AG04450 (cell line): ENCODE data around the gene ZBTB4. TPM values are rescaled to one million over a fixed set of nuclear protein-coding genes. Genes with fewer than 3 reads are reported as not detected.

Experiments
- CTCF ChIA-PET: fragments of 300-600, 350-600 bp; formaldehyde crosslinking; extraction: SDS; loops from one replicate; lab custom pipeline; 2022; ENCODE audit warnings: antibody characterized with exemption, inconsistent platforms; lab: Charles Lee
- POLR2A ChIA-PET: fragments of 350-600 bp; formaldehyde crosslinking; extraction: SDS; loops from one replicate; lab custom pipeline; 2021; ENCODE audit warnings: antibody characterized with exemption, inconsistent platforms; lab: Yijun Ruan, JAX
- DNase-seq: peaks from one replicate; pipeline ENCODE4 v3.0.0-alpha.2; 2011; ENCODE audit warnings: low read depth, low spot score
- H3K27ac ChIP-seq: one replicate; pipeline ENCODE4 v1.5.1; 2012; ENCODE audit warnings: low read depth, low read length, control low read depth
- H3K27me3 ChIP-seq: one replicate; pipeline ENCODE4 v1.6.0; 2012; ENCODE audit warnings: low read length; ENCODE audit not compliant: control insufficient read depth, insufficient read depth
- H3K4me3 ChIP-seq: 2 replicates; pipeline ENCODE4 v1.5.1; 2011; ENCODE audit warnings: mild to moderate bottlenecking, low read depth, low read length, control low read depth
- H3K9me3 ChIP-seq: 2 replicates; pipeline ENCODE4 v1.5.1; 2012; ENCODE audit warnings: low read length; ENCODE audit not compliant: control insufficient read depth, insufficient read depth
- CTCF ChIP-seq: IDR thresholded peaks from 2 replicates; pipeline ENCODE4 v1.5.1; 2011; ENCODE audit warnings: low read depth, low read length, control low read depth, inconsistent platforms
- polyA plus RNA-seq: library from polyadenylated mRNA; depleted of rRNA; stranded (reverse); fragments of >200 nt; gene quantifications from 2 replicates; pipeline ENCODE4 v1.2.3, GENCODE V29; 2011

ZBTB4 gene
- polyA plus RNA-seq, 1 experiment: 18.8 TPM

GRCh38 chr17:7495906-7496434 is 16.5 kb upstream of the ZBTB4 start:
- CTCF ChIA-PET: interaction anchor here (0.7 to 1.0 kb wide), 4 partner anchors 17 to 139 kb away, joined by 3 to 4 read pairs (median 4); no protein-coding TSS in a partner anchor
- Histone ChIP-seq H3K27ac (peak overlapping the region; percentile 2), H3K9me3 (no peaks in the 10 kb centered on the region; the same call in 1 of the 2 replicates), H3K27me3 (no peaks in the 10 kb centered on the region), H3K4me3 (no peak overlapping the region)
- POLR2A ChIA-PET: interaction anchor here (0.8 kb wide), 1 partner anchor 65 kb away, joined by 5 read pairs; no protein-coding TSS in a partner anchor
- no peak for TF ChIP-seq CTCF
- DNase-seq: no peak

GRCh38 chr17:7493941-7494340 is 14.5 kb upstream of the ZBTB4 start:
- no peak for DNase-seq
- no peak overlapping the region for H3K4me3 ChIP-seq
- no peak overlapping the region for H3K27ac ChIP-seq
- no peaks in the 10 kb centered on the region for H3K27me3 ChIP-seq
- ChIA-PET CTCF (interaction anchor here (1.7 kb wide), 1 partner anchor 66 kb away, joined by 4 read pairs; no protein-coding TSS in a partner anchor), POLR2A (no interaction called here)
- no peaks in the 10 kb centered on the region; the same call in 1 of the 2 replicates for H3K9me3 ChIP-seq
- no peak for TF ChIP-seq CTCF

GRCh38 chr17:7491583-7491982 is 12.2 kb upstream of the ZBTB4 start:
- Histone ChIP-seq H3K27ac (no peak overlapping the region), H3K4me3 (no peak overlapping the region), H3K27me3 (no peaks in the 10 kb centered on the region), H3K9me3 (no peaks in the 10 kb centered on the region)
- DNase-seq: no peak
- CTCF ChIA-PET: interaction anchor here (1.1 kb wide), 1 partner anchor 23 kb away, joined by 4 read pairs; no protein-coding TSS in a partner anchor
- TF ChIP-seq CTCF: no peak
- POLR2A ChIA-PET: interaction anchor here (0.6 kb wide), 1 partner anchor 114 kb away, joined by 3 read pairs; no protein-coding TSS in a partner anchor

- no peak for TF ChIP-seq CTCF
These were observed 10.7 kb upstream of the ZBTB4 start for GRCh38 chr17:7490144-7490543.

DNA sequence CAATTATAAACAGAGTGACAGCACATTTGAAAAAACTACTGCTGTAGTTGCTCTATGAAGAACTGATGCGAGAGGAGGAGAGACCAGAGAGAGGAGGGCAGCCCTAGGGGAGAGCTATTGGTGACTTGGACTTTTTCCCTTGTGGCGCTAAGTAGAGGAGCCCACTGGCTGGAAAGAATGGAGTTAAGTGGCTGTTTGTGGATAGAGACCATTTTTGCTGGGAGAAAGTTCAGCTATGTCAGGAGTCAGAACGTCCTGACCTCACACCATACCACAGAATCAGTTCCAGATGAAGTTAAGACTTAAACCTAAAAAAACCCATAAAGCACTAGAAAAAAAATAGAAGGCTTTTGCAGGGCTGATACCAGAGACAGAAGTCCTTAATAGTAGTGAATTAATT is 6.8 kb upstream of the ZBTB4 start:
- H3K9me3 ChIP-seq: no peaks in the 10 kb centered on the region
- CTCF ChIA-PET: interaction anchor here (0.9 to 3.2 kb wide), 5 partner anchors 29 to 441 kb away, joined by 3 to 22 read pairs (median 4); no protein-coding TSS in a partner anchor
- POLR2A ChIA-PET: interaction anchor here (0.6 to 1.2 kb wide), 2 partner anchors 41 to 82 kb away, joined by 3 to 4 read pairs; partner anchors contain the start of gene TMEM256
- peak overlapping the region; percentile 58 for H3K4me3 ChIP-seq
- H3K27me3 ChIP-seq: no peaks in the 10 kb centered on the region
- no peak for TF ChIP-seq CTCF
- no peak overlapping the region for H3K27ac ChIP-seq
- DNase-seq: no peak

More at GRCh38 chr17:7490144-7490543, 10.7 kb upstream of the ZBTB4 start:
- Histone ChIP-seq H3K27ac (no peak overlapping the region), H3K27me3 (no peaks in the 10 kb centered on the region), H3K9me3 (no peaks in the 10 kb centered on the region), H3K4me3 (no peak overlapping the region)
- POLR2A ChIA-PET: no interaction called here
- no peak for DNase-seq
- CTCF ChIA-PET: no interaction called here
